Measurements from ENCODE around the gene RPS26.
"Not testable (repeated sequence)": the region's sequence is repeated elsewhere in the genome, so short reads cannot be mapped to it uniquely, and the experiment has no call there.

The RPS26 gene

GRCh38 chr12:56021889-56022497 lies 19.7 kb upstream of the RPS26 start:
- no peak for DNase-seq

- no peak for DNase-seq
Measured at GRCh38 chr12:56028511-56029165, 13.1 kb upstream of the RPS26 start.

DNA sequence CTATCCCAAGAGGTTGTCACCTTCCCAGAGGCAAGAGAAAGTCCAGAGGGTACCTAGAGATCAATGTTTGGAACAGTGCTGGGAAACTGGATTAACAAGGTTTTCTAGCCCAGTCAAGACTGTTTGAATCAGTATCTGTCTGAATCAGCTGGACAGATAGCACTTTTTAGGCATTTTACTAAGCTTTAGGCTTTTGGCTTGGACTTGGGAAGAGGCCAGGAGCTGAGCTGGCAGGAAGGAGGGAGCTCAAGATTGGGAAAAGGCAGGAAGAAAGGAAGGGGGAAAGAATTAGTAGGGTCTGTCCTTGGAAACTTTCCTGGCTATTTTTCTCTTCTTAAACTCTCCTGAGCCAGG lies 12.6 kb upstream of the RPS26 start:
- DNase-seq = no peak

DNA sequence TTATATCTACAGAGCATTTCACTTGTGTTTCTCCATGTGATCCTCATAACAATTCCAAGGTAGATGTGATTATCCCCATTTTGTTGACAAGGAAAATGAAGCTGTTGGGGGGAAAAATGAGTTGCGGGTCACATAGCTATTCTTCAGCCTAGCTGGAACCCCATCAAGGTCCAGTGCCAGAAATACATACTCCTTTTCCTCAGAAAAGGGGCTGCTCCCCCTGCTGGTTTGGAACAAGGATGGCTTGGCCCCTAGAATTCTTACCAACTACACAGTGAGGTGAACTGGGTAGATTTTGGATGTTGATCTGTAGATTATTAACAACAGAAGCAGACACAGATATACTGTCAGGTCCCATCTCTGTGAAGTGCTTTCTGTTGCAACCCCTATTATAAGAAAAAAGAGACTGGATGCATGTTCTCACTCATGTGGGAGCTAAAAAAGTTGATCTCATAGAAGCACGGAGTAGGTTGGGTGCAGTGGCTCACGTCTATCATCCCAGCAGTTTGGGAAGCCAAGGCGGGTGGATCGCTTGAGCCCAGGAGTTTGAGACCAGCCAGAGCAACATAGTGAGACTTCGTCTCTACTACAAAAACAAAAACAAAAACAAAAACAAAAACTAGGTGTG lies 11.9 kb upstream of the RPS26 start:
- DNase-seq = peak; percentile 62

DNA sequence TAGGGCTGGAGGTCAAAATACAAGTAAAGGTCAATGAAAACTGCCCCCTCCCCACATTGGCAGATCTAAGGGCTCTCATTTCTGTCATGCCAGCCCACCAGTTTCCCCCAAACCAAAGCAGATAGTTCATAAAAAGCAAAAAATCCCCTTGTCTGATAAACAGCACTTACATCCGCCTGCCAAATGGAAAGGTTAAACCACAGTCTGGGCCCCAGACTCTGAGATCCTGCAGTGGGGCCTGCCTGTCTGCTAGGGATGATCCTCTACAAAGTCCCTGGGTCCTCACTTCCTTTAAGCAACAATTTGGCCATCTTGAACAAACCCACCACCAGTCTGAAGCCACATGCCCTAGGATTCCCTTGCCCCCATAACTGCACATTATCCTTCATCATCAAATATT lies 9.7 kb upstream of the RPS26 start:
- peak; percentile 25 for DNase-seq

GRCh38 chr12:56034586-56035332 lies 7.0 kb upstream of the RPS26 start:
- peak; percentile 52 for DNase-seq

- no peak for DNase-seq
Measured at GRCh38 chr12:56037161-56037560, 4.6 kb upstream of the RPS26 start.

DNA sequence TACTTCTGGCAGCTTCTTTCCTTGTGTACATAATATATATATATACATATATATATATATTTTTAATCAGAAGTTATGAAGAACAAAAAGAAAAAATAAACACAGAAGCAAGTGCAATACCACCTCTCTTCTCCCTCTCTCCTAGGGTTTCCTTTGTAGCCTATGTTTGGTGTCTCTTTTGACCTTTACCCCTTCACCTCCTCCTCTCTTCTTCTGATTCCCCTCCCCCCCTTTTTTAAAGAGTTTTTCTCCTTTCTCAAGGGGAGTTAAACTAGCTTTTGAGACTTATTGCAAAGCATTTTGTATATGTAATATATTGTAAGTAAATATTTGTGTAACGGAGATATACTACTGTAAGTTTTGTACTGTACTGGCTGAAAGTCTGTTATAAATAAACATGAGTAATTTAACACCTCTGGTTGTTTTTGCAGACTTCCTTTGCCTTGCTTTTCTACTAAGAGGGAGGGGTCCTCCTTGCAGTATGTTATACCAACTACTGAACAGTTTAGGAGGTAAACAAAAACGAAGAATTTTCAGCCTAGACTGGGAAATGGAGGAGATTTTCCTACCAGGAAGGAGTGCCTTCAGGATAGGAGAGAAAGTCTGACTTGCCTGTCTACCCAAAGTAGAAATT lies 3.6 kb upstream of the RPS26 start:
- DNase-seq = no peak

- no peak for DNase-seq
Measured at GRCh38 chr12:56040151-56040550, 1.6 kb upstream of the RPS26 start.

GRCh38 chr12:56040963-56041551 lies 661 bp upstream of the RPS26 start:
- DNase-seq = no peak

DNA sequence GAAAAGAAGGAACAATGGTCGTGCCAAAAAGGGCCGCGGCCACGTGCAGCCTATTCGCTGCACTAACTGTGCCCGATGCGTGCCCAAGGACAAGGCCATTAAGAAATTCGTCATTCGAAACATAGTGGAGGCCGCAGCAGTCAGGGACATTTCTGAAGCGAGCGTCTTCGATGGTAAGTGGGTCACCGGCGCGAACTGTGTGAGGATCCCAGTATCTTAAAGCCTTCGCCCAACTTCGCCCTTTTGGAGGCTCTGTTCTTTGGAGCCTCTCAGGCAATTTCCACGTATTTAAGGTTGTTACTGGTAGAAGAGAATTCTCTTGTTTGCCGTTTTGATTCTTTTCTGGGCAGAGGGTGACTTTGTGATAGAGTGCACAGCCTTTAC lies 704 bp downstream of the RPS26 start:
- DNase-seq = not testable (repeated sequence)

DNA sequence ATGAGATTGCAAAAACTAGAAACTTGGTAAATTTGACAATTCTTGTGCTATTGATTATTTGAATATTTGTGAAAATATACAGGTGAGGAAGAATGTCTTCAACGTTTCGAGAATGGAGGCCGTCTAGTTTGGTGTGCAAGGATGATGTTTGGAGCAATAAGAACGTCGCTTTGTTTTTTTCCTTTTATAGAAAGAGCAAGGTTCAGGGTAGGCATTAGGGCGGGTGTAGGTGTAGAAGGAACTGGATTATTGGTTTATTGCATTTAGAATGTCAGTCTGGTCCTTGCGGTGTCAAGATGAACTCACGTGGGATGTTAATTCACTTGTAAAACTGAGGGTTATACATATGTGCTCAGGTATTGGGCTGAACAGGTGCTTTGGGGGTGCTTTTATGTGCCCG lies 1.1 kb downstream of the RPS26 start:
- DNase-seq = no peak

DNA sequence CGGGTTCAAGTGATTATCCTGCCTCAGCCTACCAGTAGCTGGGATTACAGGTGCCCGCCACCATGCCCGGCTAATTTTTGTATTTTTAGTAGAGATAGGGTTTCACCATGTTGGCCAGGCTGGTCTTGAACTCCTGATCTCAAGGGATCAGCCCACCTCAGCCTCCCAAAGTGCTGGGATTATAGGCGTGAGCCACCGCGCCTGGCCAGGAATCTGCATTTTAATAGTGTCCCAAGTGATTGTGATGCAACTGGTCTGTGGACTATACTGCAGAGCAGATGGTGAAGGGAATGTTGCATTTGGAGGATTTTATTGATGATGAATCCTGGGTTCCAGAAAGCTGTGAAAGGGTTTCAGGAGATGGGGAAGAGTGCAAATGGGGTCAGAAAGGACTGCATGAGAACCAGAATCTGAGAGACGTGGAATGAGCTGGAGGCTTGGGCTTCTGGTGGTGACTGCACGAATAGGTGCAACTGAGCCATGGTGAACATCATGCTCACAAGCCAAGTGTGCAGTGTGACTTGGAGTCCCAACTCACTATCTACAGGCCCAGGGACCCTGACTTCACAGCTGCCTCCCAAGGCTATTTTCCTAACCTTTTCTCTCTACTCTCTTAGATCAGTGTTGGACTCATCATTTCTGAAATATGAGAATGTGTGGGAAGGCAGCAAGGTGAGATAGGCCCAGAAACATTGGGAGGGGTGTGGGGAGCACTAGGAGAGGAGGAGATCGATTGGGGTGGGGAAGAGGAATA lies 4.5 kb downstream of the RPS26 start:
- no peak for DNase-seq

DNA sequence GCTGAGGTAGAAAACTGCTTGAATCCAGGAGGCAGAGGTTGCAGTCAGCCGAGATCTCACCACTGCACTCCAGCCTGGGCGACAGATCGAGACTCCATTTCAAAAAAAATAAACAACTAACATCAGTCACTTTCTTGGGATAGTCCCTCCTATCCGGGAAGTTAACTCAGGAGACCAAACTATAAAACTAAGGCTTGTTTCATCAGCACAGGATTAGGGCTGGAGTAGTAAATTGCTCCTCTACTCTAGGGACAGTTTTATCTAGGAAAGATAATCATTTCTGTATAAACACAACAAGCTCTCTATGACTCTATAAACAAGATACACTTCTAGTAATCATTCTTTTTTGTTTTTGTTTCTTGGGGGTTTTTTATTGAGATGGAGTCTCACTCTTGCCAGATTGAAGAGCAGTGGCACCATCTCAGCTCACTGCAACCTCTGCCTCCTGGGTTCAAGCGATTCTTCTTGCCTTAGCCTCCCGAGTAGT lies 11.7 kb downstream of the RPS26 start:
- DNase-seq = no peak

DNA sequence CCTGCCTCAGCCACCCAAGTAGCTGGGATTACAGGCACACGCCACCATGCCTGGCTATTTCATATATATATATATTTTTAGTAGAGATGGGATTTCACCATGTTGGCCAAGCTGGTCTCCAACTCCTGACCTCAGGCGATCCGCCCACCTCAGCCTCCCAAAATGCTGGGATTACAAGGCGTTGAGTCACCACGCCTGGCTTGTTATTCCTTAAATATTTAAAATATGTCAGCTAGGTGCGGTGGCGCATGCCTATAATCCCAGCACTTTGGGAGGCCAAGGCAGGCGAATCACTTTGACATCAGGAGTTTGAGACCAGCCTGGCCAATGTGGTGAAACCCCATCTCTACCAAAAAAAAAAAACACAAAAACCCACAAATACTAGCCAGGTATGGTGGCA lies 18.2 kb downstream of the RPS26 start:
- DNase-seq = not testable (repeated sequence)

- no peak for DNase-seq
Measured at GRCh38 chr12:56061982-56062381, 20.3 kb downstream of the RPS26 start.

DNA sequence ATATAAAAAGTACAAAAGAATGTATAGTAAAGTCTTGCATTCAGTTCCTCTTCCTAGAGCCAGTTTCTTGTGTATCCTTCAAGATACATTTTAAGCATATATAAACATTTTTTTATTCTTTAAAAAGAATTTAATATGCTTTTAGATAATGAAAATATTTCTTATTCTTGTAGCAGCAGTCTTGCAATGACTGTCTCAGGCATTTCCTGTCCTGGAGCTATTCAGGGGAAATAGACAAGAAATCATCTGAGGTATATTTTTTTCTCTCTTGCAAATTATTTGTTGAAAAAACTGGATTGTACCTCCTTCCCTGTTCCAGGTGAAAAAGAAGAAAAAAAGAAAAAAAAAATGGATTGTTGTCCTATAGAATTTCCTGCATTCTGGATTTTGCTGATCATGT lies 21.3 kb downstream of the RPS26 start:
- DNase-seq = no peak

DNA sequence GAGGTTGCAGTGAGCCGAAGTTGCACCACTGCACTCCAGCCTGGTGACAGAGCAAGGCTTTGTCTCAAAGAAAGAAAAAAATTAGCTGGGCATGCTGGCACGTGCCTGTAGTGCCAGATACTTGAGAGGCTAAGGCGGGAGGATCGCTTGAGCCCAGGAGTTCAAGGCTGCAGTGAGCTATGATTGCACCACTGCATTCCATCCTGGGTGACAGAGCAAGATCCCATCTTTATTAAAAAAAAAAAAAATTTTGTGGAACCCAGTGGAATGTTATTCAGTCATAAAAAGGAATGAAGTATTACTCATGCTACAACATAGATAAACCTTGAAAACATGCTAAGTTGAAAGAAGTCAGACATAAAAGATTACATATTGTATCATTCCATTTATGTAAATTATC lies 29.9 kb downstream of the RPS26 start:
- no peak for DNase-seq

DNA sequence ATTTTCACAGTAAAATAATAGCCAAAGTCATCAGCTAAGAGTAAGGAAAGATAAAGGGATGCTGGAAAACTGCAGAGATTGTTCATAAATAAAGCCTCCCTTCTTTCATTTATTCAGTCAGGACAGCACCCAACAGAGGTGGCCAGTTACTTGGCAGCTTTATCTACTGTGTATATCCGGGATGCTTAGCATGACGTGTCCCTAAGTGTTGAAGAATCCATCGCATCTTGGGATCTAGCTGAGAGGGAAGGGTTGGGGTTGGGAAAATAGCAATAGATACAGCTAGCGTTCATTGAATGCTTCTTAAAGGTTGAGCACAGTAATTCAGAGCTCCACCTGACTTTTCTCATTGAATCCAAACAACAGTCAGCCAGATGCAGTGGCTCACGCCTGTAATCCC lies 32.7 kb downstream of the RPS26 start:
- no peak for DNase-seq

DNA sequence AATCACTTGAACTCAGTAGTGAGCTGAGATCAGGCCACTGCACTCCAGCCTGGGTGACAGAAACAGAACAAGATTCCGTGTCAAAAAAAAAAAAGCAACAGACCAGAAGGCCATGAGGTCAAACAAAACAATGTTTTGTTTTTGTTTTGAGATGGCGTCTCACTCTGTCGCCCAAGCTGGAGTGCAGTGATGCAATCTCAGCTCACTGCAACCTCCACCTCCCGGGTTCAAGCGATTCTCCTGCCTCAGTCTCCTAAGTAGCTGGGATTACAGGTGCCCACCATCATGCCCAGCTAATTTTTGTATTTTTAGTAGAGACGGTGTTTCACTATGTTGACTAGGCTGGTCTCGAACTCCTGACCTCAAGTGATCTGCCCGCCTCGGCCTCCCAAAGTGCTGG lies 36.2 kb downstream of the RPS26 start:
- not testable (repeated sequence) for DNase-seq

GRCh38 chr12:56078427-56078826 lies 36.7 kb downstream of the RPS26 start:
- DNase-seq = no peak
